HepG2 (cell line): ENCODE measurements around the gene VAMP4. TPM values are rescaled to one million over a fixed set of nuclear protein-coding genes. Genes with fewer than 3 reads are reported as not detected.

Experiments
- HDAC1 ChIP-seq: sonication (generic); formaldehyde crosslinking; IDR thresholded peaks from 2 replicates; pipeline ENCODE4 v1.5.1; 2020; ENCODE audit warnings: mild to moderate bottlenecking, missing genetic modification reagents
- HES4 ChIP-seq: sonication (generic); formaldehyde crosslinking; IDR thresholded peaks from 2 replicates; pipeline ENCODE4 v1.9.0; 2021; ENCODE audit warnings: mild to moderate bottlenecking, missing genetic modification reagents, borderline replicate concordance
- KLF12 ChIP-seq: sonication (generic); formaldehyde crosslinking; IDR thresholded peaks from 2 replicates; pipeline ENCODE4 v1.4.0; 2020; ENCODE audit warnings: missing genetic modification reagents, borderline replicate concordance
- NFIC ChIP-seq: IDR thresholded peaks from 2 replicates; pipeline ENCODE4 v1.6.1; 2012; ENCODE audit warnings: mild to moderate bottlenecking, low read length, inconsistent platforms
- REL ChIP-seq: sonication (generic); formaldehyde crosslinking; conservative IDR thresholded peaks from 2 replicates; pipeline ENCODE4 v1.8.0; 2022; ENCODE audit warnings: mild to moderate bottlenecking, missing genetic modification reagents, moderate library complexity
- SSRP1 ChIP-seq: IDR thresholded peaks from 2 replicates; pipeline ENCODE4 v1.6.1; 2016; ENCODE audit warnings: control low read depth
- TOE1 ChIP-seq: sonication (generic); formaldehyde crosslinking; IDR thresholded peaks from 2 replicates; pipeline ENCODE4 v1.4.0; 2020; ENCODE audit warnings: mild to moderate bottlenecking, missing genetic modification reagents
- ZNF687 ChIP-seq: sonication (generic); formaldehyde crosslinking; IDR thresholded peaks from 2 replicates; pipeline ENCODE4 v1.5.1; 2020; ENCODE audit warnings: mild to moderate bottlenecking, missing genetic modification reagents, moderate library complexity
- ZNF75D ChIP-seq: sonication (generic); formaldehyde crosslinking; IDR thresholded peaks from 2 replicates; pipeline ENCODE4 v1.8.1; 2023; ENCODE audit warnings: missing genetic modification reagents, mild to moderate bottlenecking, borderline replicate concordance
- polyA plus RNA-seq, 8 experiments: library from polyadenylated mRNA; depleted of rRNA in 3 of 8; stranded (reverse) in 7 of 8; unstranded in 1 of 8; fragments of >200 nt; fragmentation: Illumina TruSeq in 4 of 8; extraction: Trizol in 4 of 8; gene quantifications; 2 replicates each; pipeline versions ENCODE4 v1.2.1 to v1.2.3, GENCODE V29; 2011 to 2016; ENCODE audit warnings: low read depth in 4 of 8, missing spikeins in 1 of 8, mixed read lengths in 1 of 8; ENCODE audit not compliant: insufficient read depth in 1 of 8
- total RNA-seq, 5 experiments: library from RNA; depleted of rRNA; stranded (reverse); fragments of >200 nt; fragmentation: Illumina TruSeq; extraction: Trizol; gene quantifications; 2 replicates each; pipeline ENCODE4 v1.2.3, GENCODE V29; 2016; ENCODE audit warnings: low read depth in 1 of 5
- TF ChIP-seq, protein P1 (sequence below): sonication (generic); formaldehyde crosslinking; conservative IDR thresholded peaks from 2 replicates; pipeline ENCODE4 v1.8.0; 2022; ENCODE audit warnings: low read depth, missing genetic modification reagents
- TF ChIP-seq, protein P2 (sequence below): sonication (generic); formaldehyde crosslinking; IDR thresholded peaks from 2 replicates; pipeline ENCODE4 v1.8.0; 2022; ENCODE audit warnings: missing genetic modification reagents, mild to moderate bottlenecking, inconsistent platforms, borderline replicate concordance
- TF ChIP-seq, protein P3 (sequence below): sonication (generic); formaldehyde crosslinking; IDR thresholded peaks from 2 replicates; pipeline ENCODE4 v1.8.0; 2022; ENCODE audit warnings: mild to moderate bottlenecking, missing genetic modification reagents, moderate library complexity
- TF ChIP-seq, protein P4 (sequence below): sonication (generic); formaldehyde crosslinking; conservative IDR thresholded peaks from 2 replicates; pipeline ENCODE4 v1.4.0; 2020; ENCODE audit warnings: missing genetic modification reagents

Gene VAMP4
- total and polyA plus RNA-seq, 2 of the 13 experiments (the other 11 are each of a cell fraction or from before 2014, with no cell fraction given): 1.4 to 2.0 TPM

GRCh38 chr1:171741872-171742576 lies at the start of gene VAMP4 (continued):
- TF ChIP-seq, protein P1, sequence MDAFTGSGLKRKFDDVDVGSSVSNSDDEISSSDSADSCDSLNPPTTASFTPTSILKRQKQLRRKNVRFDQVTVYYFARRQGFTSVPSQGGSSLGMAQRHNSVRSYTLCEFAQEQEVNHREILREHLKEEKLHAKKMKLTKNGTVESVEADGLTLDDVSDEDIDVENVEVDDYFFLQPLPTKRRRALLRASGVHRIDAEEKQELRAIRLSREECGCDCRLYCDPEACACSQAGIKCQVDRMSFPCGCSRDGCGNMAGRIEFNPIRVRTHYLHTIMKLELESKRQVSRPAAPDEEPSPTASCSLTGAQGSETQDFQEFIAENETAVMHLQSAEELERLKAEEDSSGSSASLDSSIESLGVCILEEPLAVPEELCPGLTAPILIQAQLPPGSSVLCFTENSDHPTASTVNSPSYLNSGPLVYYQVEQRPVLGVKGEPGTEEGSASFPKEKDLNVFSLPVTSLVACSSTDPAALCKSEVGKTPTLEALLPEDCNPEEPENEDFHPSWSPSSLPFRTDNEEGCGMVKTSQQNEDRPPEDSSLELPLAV (CRISPR knock-in tag): no peak
- TF ChIP-seq NFIC (no peak), ZNF75D (no peak), HDAC1 (CRISPR knock-in tag) (peak; percentile 79; the same call in 1 of the 2 replicates), SSRP1 (CRISPR knock-in tag) (no peak), TOE1 (CRISPR knock-in tag) (0 out of 2 replicates have a peak, but pooled peaks have one; percentile 76), REL (CRISPR knock-in tag) (no peak), ZNF687 (CRISPR knock-in tag) (peak; percentile 87), KLF12 (CRISPR knock-in tag) (peak; percentile 83; the same call in 1 of the 2 replicates), HES4 (CRISPR knock-in tag) (no peak)
- TF ChIP-seq, protein P2, sequence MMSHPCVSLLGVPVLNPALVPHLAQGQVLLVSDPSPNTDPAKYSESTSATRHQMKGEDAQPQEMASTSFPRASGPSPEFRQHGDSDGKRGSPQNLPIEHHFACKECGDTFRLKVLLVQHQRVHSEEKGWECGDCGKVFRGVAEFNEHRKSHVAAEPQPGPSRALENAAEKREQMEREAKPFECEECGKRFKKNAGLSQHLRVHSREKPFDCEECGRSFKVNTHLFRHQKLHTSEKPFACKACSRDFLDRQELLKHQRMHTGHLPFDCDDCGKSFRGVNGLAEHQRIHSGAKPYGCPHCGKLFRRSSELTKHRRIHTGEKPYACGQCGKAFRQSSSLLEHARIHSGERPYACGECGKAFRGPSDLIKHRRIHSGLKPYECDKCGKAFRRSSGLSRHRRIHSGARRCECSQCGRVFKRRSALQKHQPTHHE (CRISPR knock-in tag): no peak
- TF ChIP-seq, protein P3, sequence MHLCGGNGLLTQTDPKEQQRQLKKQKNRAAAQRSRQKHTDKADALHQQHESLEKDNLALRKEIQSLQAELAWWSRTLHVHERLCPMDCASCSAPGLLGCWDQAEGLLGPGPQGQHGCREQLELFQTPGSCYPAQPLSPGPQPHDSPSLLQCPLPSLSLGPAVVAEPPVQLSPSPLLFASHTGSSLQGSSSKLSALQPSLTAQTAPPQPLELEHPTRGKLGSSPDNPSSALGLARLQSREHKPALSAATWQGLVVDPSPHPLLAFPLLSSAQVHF (CRISPR knock-in tag): no peak
- TF ChIP-seq, protein P4, sequence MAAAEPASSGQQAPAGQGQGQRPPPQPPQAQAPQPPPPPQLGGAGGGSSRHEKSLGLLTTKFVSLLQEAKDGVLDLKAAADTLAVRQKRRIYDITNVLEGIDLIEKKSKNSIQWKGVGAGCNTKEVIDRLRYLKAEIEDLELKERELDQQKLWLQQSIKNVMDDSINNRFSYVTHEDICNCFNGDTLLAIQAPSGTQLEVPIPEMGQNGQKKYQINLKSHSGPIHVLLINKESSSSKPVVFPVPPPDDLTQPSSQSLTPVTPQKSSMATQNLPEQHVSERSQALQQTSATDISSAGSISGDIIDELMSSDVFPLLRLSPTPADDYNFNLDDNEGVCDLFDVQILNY (CRISPR knock-in tag): no peak
